Measurements from ENCODE around the gene ADAM8.
A peak's percentile ranks its signal among the peaks of the same experiment; 100 is the strongest.

Gene ADAM8

GRCh38 chr10:133312016-133312768, 35.5 kb upstream of the ADAM8 start:
- no peak for TF ChIP-seq CTCF (IDR thresholded peaks at IDR 0.05; ENCODE audit: control insufficient read depth, extremely low read depth, insufficient read depth)
- H3K4me3 ChIP-seq (ENCODE audit: low read depth, low read length) = no peak overlapping the region
- DNase-seq (ENCODE audit: low read depth) = no peak

DNA sequence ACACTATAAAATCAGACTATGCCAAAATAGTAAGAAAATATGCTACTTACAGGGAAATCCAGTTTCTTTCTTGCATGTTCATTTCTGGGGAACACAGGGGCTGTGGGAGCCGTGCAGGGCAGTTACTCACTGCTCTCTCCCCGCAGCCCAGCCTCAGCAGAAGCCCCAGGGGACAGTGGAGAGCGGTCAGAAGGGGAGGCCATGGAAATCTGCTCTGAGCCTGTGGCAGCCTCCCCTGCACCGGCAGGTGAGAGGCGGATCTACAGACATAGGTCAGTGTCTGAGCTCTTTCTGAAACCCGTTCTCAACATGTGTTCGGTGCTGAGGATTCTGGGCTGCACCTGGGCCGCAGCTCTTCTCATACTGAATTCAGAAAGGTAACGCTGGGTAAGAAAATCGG, 34.9 kb upstream of the ADAM8 start:
- no peak overlapping the region for H3K4me3 ChIP-seq (ENCODE audit: low read depth, low read length)
- no peak for DNase-seq (ENCODE audit: low read depth)
- TF ChIP-seq CTCF (IDR thresholded peaks at IDR 0.05; ENCODE audit: control insufficient read depth, extremely low read depth, insufficient read depth) = no peak

DNA sequence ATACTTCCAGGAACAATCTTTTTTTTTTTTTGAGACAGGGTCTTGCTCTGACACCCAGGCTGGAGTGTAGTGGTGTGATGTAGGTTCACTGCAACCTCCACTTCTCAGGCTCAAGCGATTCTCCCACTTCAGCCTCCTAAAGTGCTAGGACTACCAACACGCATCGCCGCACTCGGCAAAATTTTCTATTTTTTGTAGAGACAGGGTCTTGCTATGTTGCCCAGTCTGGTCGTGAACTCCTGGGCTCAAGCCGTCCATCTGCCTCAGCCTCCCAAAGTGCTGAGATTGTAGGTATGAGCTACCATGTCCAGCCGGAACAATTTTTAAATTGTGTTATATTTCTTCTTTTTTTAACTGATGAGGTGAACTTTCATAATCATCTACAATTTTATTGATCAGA, 34.1 kb upstream of the ADAM8 start:
- DNase-seq (ENCODE audit: low read depth) = no peak
- H3K4me3 ChIP-seq (ENCODE audit: low read depth, low read length) = peak overlapping the region; percentile 81
- TF ChIP-seq CTCF (IDR thresholded peaks at IDR 0.05; ENCODE audit: control insufficient read depth, extremely low read depth, insufficient read depth) = no peak

DNA sequence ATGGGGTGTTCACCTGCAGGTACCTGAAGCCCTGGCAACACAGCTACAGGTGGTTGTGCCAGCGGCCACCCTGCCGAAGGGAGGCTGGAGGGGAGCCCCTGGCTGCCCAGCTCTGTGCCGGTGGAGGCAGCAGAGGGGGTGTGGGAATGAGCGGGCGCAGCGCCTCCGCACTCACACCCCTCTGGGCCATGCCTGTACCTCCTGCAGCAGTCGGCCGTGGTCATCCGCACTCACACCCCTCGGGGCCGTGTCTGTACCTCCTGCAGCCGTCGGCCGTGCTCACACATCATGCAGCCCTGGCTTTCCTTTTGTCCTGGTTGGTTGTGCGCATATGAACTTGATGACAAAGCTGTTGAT, 33.7 kb upstream of the ADAM8 start:
- no peak for DNase-seq (ENCODE audit: low read depth)
- TF ChIP-seq CTCF (IDR thresholded peaks at IDR 0.05; ENCODE audit: control insufficient read depth, extremely low read depth, insufficient read depth) = no peak
- peak overlapping the region; percentile 81 for H3K4me3 ChIP-seq (ENCODE audit: low read depth, low read length)

GRCh38 chr10:133309720-133310398, 33.2 kb upstream of the ADAM8 start:
- peak; percentile 54 for DNase-seq (ENCODE audit: low read depth)
- no peak for TF ChIP-seq CTCF (IDR thresholded peaks at IDR 0.05; ENCODE audit: control insufficient read depth, extremely low read depth, insufficient read depth)
- peak overlapping the region; percentile 81 for H3K4me3 ChIP-seq (ENCODE audit: low read depth, low read length)

DNA sequence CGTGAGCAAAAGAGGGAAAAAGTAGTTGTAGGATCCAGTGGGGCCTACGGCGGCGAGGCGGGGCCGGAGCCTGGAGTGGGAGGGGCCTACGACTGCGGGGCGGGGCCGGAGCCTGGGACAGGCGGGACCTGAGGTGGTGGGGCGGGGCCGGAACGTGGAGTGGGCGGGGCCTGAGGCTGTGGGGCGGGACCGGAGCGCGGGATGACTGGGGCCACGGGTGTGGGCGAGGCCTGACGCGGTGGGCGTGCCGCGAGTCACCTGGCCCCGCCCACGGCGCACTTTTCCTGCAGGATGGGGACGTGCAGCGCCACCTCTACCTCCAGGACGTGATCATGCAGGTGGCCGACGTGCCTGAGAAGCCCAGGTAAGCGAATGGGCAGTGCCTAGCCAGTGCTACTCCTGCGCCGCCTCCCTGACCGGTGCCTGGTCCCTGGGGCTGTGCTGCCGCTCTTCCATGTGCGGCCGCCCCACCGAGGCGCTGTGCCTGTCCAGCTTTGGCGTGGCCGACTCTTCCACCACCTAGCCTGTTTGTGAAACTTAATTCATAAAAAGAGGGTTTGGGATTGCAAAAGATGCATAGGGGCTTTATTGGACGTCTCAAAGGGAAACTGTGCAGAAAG, 32.5 kb upstream of the ADAM8 start:
- TF ChIP-seq CTCF (IDR thresholded peaks at IDR 0.05; ENCODE audit: control insufficient read depth, extremely low read depth, insufficient read depth) = peak; percentile 44; the same call in 1 of the 2 replicates
- peak; percentile 78 for DNase-seq (ENCODE audit: low read depth)
- peak overlapping the region; percentile 81 for H3K4me3 ChIP-seq (ENCODE audit: low read depth, low read length)
